Muscle of leg (tissue), 11 donors: Measurements from ENCODE around the gene TCL1A. TPM values are rescaled to one million over a fixed set of nuclear protein-coding genes. Genes with fewer than 3 reads are reported as not detected.

Experiments used
- DNase-seq: peaks from one replicate; pipeline ENCODE4 v3.0.0; 2013
- H3K27ac ChIP-seq: one replicate; pipeline ENCODE4 v1.5.1; 2013; ENCODE audit warnings: mild to moderate bottlenecking, low read length, control low read depth
- H3K27me3 ChIP-seq: one replicate; pipeline ENCODE4 v1.6.1; 2013; ENCODE audit warnings: low read length; ENCODE audit not compliant: control insufficient read depth, insufficient read depth
- H3K36me3 ChIP-seq: one replicate; pipeline ENCODE4 v1.6.1; 2013; ENCODE audit warnings: low read length; ENCODE audit not compliant: control insufficient read depth, insufficient read depth
- H3K4me1 ChIP-seq: one replicate; pipeline ENCODE4 v1.6.1; 2013; ENCODE audit warnings: low read length; ENCODE audit not compliant: control insufficient read depth, insufficient read depth
- H3K4me3 ChIP-seq: one replicate; pipeline ENCODE4 v1.5.1; 2013; ENCODE audit warnings: low read length, control low read depth
- H3K9me3 ChIP-seq: replicated peaks from 2 replicates; pipeline ENCODE4 v1.6.1; 2013; ENCODE audit warnings: low read depth, low read length; ENCODE audit not compliant: control insufficient read depth
- WGBS: methylation state at CpG from one replicate; pipeline ENCODE4 v1.1.5; 2013; ENCODE audit warnings: missing lambda C conversion rate; ENCODE audit not compliant: insufficient coverage; 5-methylcytosine and 5-hydroxymethylcytosine counted together
- polyA plus RNA-seq, 8 donors: library from polyadenylated mRNA; unstranded; fragments of 120-200 nt; gene quantifications; one replicate each; pipeline versions ENCODE4 v1.2.1 to v1.2.3, GENCODE V29; 2013; ENCODE audit warnings: inconsistent platforms in 1 of 8, low replicate concordance in 1 of 8; ENCODE audit not compliant: insufficient read length in 8 of 8, insufficient read depth in 1 of 8
- total RNA-seq: library from RNA; stranded (reverse); fragments of 120-200 nt; gene quantifications from one replicate; pipeline ENCODE4 v1.2.4, GENCODE V29; 2013

Gene TCL1A
- total and polyA plus RNA-seq, 9 donors: 0.40 to 2.1 (median 1.1) TPM

GRCh38 chr14:95695051-95695450 is 18.9 kb downstream of the TCL1A start:
- H3K27ac ChIP-seq: no peak overlapping the region
- H3K36me3 ChIP-seq: no peaks in the 10 kb centered on the region
- no peaks in the 10 kb centered on the region for H3K9me3 ChIP-seq
- H3K27me3 ChIP-seq: peaks cover 2% of the 10 kb centered on the region
- no peak overlapping the region for H3K4me3 ChIP-seq
- WGBS: 84% methylated on average over 4 of the region's 5 CpGs
- no peak for DNase-seq
- no peaks in the 10 kb centered on the region for H3K4me1 ChIP-seq

- no peak overlapping the region for H3K4me3 ChIP-seq
- peaks cover 2% of the 10 kb centered on the region for H3K27me3 ChIP-seq
- WGBS: 87% methylated on average over 4 of the region's 4 CpGs
- no peak overlapping the region for H3K27ac ChIP-seq
- H3K9me3 ChIP-seq: no peaks in the 10 kb centered on the region
- no peak for DNase-seq
- no peaks in the 10 kb centered on the region for H3K4me1 ChIP-seq
- no peaks in the 10 kb centered on the region for H3K36me3 ChIP-seq
Observed at GRCh38 chr14:95692109-95692508, 21.8 kb downstream of the TCL1A start.

- no peak for DNase-seq
- WGBS: 81% methylated on average over 10 of the region's 10 CpGs
- no peak overlapping the region for H3K4me3 ChIP-seq
- H3K36me3 ChIP-seq: no peaks in the 10 kb centered on the region
- H3K27me3 ChIP-seq: peaks cover 2% of the 10 kb centered on the region
- H3K27ac ChIP-seq: no peak overlapping the region
- H3K9me3 ChIP-seq: no peaks in the 10 kb centered on the region
- no peaks in the 10 kb centered on the region for H3K4me1 ChIP-seq
Observed at GRCh38 chr14:95691591-95691990, 22.3 kb downstream of the TCL1A start.

GRCh38 chr14:95690815-95691214 is 23.1 kb downstream of the TCL1A start:
- no peak overlapping the region for H3K27ac ChIP-seq
- H3K9me3 ChIP-seq: no peaks in the 10 kb centered on the region
- DNase-seq: no peak
- 68% methylated on average over 6 of the region's 10 CpGs for WGBS
- no peaks in the 10 kb centered on the region for H3K4me1 ChIP-seq
- H3K4me3 ChIP-seq: no peak overlapping the region
- H3K36me3 ChIP-seq: no peaks in the 10 kb centered on the region
- peaks cover 2% of the 10 kb centered on the region for H3K27me3 ChIP-seq

GRCh38 chr14:95689441-95689840 is 24.5 kb downstream of the TCL1A start:
- Histone ChIP-seq H3K27ac (no peak overlapping the region), H3K4me3 (no peak overlapping the region), H3K9me3 (no peaks in the 10 kb centered on the region), H3K36me3 (no peaks in the 10 kb centered on the region), H3K27me3 (peaks cover 2% of the 10 kb centered on the region), H3K4me1 (no peaks in the 10 kb centered on the region)
- DNase-seq: no peak
- 20% methylated on average over 1 of the region's 5 CpGs for WGBS

- no peak for DNase-seq
- WGBS: 20% methylated on average over 1 of the region's 2 CpGs
- no peaks in the 10 kb centered on the region for H3K9me3 ChIP-seq
- H3K27me3 ChIP-seq: no peaks in the 10 kb centered on the region
- no peak overlapping the region for H3K4me3 ChIP-seq
- H3K4me1 ChIP-seq: no peaks in the 10 kb centered on the region
- H3K27ac ChIP-seq: no peak overlapping the region
- H3K36me3 ChIP-seq: no peaks in the 10 kb centered on the region
Observed at GRCh38 chr14:95686935-95687334, 27.0 kb downstream of the TCL1A start.

- WGBS: 80% methylated on average over 31 of the region's 38 CpGs
- DNase-seq: no peak
- no peaks in the 10 kb centered on the region for H3K4me1 ChIP-seq
- H3K36me3 ChIP-seq: no peaks in the 10 kb centered on the region
- no peak within 1 kb of the TSS for H3K4me3 ChIP-seq
- H3K9me3 ChIP-seq: no peaks in the 10 kb centered on the region
- no peak within 1 kb of the TSS for H3K27ac ChIP-seq
- no peaks in the 10 kb centered on the region for H3K27me3 ChIP-seq
Observed at GRCh38 chr14:95685978-95686922, 27.7 kb downstream of the TCL1A start, which contains the start of gene TCL1B. TCL1B (plus strand) TSS chr14:95686426; CDS start chr14:95686468, 42 bp downstream.

- H3K27ac ChIP-seq: no peak overlapping the region
Observed at GRCh38 chr14:95683793-95684192, 30.1 kb downstream of the TCL1A start.

GRCh38 chr14:95681153-95681552 is 32.8 kb downstream of the TCL1A start:
- Histone ChIP-seq H3K36me3 (no peaks in the 10 kb centered on the region), H3K4me3 (no peak overlapping the region), H3K27me3 (no peaks in the 10 kb centered on the region), H3K27ac (no peak overlapping the region), H3K4me1 (no peaks in the 10 kb centered on the region), H3K9me3 (no peaks in the 10 kb centered on the region)
- WGBS: 88% methylated on average over 1 of the region's 2 CpGs
- no peak for DNase-seq

More at GRCh38 chr14:95683793-95684192, 30.1 kb downstream of the TCL1A start:
- H3K4me1 ChIP-seq: no peaks in the 10 kb centered on the region
- WGBS: 77% methylated on average over 4 of the region's 4 CpGs
- no peaks in the 10 kb centered on the region for H3K27me3 ChIP-seq
- H3K36me3 ChIP-seq: no peaks in the 10 kb centered on the region
- H3K9me3 ChIP-seq: no peaks in the 10 kb centered on the region
- H3K4me3 ChIP-seq: no peak overlapping the region
- DNase-seq: no peak

- no peaks in the 10 kb centered on the region for H3K9me3 ChIP-seq
- H3K4me3 ChIP-seq: no peak overlapping the region
- H3K27ac ChIP-seq: no peak overlapping the region
- H3K27me3 ChIP-seq: no peaks in the 10 kb centered on the region
- no peaks in the 10 kb centered on the region for H3K36me3 ChIP-seq
- H3K4me1 ChIP-seq: no peaks in the 10 kb centered on the region
- WGBS: 5% methylated on average over 4 of the region's 8 CpGs
- DNase-seq: no peak
Observed at GRCh38 chr14:95679998-95680735, 33.8 kb downstream of the TCL1A start.
